K562 (cell line): ENCODE measurements around the gene TNFAIP8L1. TPM values are rescaled to one million over a fixed set of nuclear protein-coding genes. Genes with fewer than 3 reads are reported as not detected.

ENCODE experiments used
- CXXC5 ChIP-seq: fragments of 250-450 bp; sonication (Bioruptor Pico); IDR thresholded peaks from 2 replicates; pipeline ENCODE4 v1.8.0; 2022; ENCODE audit warnings: inconsistent platforms, mild to moderate bottlenecking, moderate library complexity
- FOS ChIP-seq: IDR thresholded peaks from 3 replicates; pipeline ENCODE4 v1.6.1; 2011; ENCODE audit not compliant: insufficient read length; ENCODE audit errors: extremely low read depth
- NEUROD1 ChIP-seq: fragments of 150-350 bp; IDR thresholded peaks from 2 replicates; pipeline ENCODE4 v1.6.1; 2014; ENCODE audit warnings: borderline replicate concordance, low read length, low read depth; ENCODE audit not compliant: partially characterized antibody
- NFE2L1 ChIP-seq: fragments of 450-650 bp; IDR thresholded peaks from 2 replicates; pipeline ENCODE4 v1.6.1; 2016; ENCODE audit warnings: missing genetic modification characterization, low read depth, mild to moderate bottlenecking, missing compliant biosample characterization, moderate library complexity, borderline replicate concordance
- PHB2 ChIP-seq: fragments of 450-650 bp; IDR thresholded peaks from 2 replicates; pipeline ENCODE4 v1.6.1; 2017; ENCODE audit warnings: low read depth
- PHF8 ChIP-seq: fragments of 200-600 bp; sonication (generic); IDR thresholded peaks from 2 replicates; pipeline ENCODE4 v1.6.1; 2012; ENCODE audit warnings: mixed run types, mild to moderate bottlenecking, inconsistent platforms, low read length, moderate library complexity, borderline replicate concordance
- PRDM10 ChIP-seq: fragments of 450-650 bp; IDR thresholded peaks from 2 replicates; pipeline ENCODE4 v1.6.1; 2018; ENCODE audit not compliant: partially characterized antibody
- RAD21 ChIP-seq, 2 experiments: fragments of 250-450 bp in 1 of 2; fragments of 450-650 bp in 1 of 2; sonication (Bioruptor Pico) in 1 of 2; formaldehyde crosslinking in 1 of 2; IDR thresholded peaks in 1 of 2; conservative IDR thresholded peaks in 1 of 2; 2 replicates each; pipeline versions ENCODE4 v1.4.0 to v1.8.0; 2020 to 2022; ENCODE audit warnings: mild to moderate bottlenecking in 2 of 2, moderate library complexity in 1 of 2
- SLC30A9 ChIP-seq: fragments of 250-450 bp; sonication (Bioruptor Pico); IDR thresholded peaks from 2 replicates; pipeline ENCODE4 v1.8.0; 2022; ENCODE audit warnings: mild to moderate bottlenecking, moderate library complexity
- TFAP4 ChIP-seq: sonication (generic); formaldehyde crosslinking; IDR thresholded peaks from 2 replicates; pipeline ENCODE4 v1.8.0; 2022; ENCODE audit warnings: missing genetic modification reagents, mild to moderate bottlenecking, moderate library complexity, borderline replicate concordance
- ZNF589 ChIP-seq: fragments of 200-800 bp; sonication (Bioruptor generic); IDR thresholded peaks from 2 replicates; pipeline ENCODE4 v1.6.1; 2016; ENCODE audit warnings: low read depth, missing genetic modification characterization, missing compliant biosample characterization
- polyA plus RNA-seq, 8 experiments: library from polyadenylated mRNA; depleted of rRNA in 4 of 8; stranded (reverse) in 5 of 8; unstranded in 3 of 8; fragments of >200 nt; fragmentation: Nextera tagmentation in 2 of 8; fragmentation: Illumina TruSeq in 1 of 8; extraction: Ambion mirVana in 2 of 8; extraction: Trizol in 1 of 8; gene quantifications; 2 replicates each; pipeline versions ENCODE4 v1.2.1 to v1.2.3, GENCODE V29; 2011 to 2014; ENCODE audit warnings: inconsistent platforms in 1 of 8, missing spikeins in 1 of 8
- total RNA-seq, 7 experiments: library from RNA; depleted of rRNA in 6 of 7; stranded (reverse); fragments of >200 nt in 6 of 7; fragmentation: Illumina TruSeq in 2 of 7; extraction: Trizol in 2 of 7; gene quantifications; 2 replicates each; pipeline versions ENCODE4 v1.2.1 to v1.2.3, GENCODE V29; 2011 to 2021; ENCODE audit warnings: low replicate concordance in 1 of 7
- TF ChIP-seq, protein P1 (sequence below), 2 experiments: fragments of 450-650 bp; formaldehyde crosslinking in 1 of 2; IDR thresholded peaks; 2 replicates each; pipeline versions ENCODE4 v1.4.0 to v1.6.1; 2014 to 2020; ENCODE audit warnings: mild to moderate bottlenecking in 2 of 2, borderline replicate concordance in 1 of 2, low read depth in 1 of 2

Gene TNFAIP8L1
- total and polyA plus RNA-seq, 9 of the 15 experiments (the other 6 are each of a cell fraction or from before 2014, with no cell fraction given): 0.69 to 9.3 (median 4.9) TPM

DNA sequence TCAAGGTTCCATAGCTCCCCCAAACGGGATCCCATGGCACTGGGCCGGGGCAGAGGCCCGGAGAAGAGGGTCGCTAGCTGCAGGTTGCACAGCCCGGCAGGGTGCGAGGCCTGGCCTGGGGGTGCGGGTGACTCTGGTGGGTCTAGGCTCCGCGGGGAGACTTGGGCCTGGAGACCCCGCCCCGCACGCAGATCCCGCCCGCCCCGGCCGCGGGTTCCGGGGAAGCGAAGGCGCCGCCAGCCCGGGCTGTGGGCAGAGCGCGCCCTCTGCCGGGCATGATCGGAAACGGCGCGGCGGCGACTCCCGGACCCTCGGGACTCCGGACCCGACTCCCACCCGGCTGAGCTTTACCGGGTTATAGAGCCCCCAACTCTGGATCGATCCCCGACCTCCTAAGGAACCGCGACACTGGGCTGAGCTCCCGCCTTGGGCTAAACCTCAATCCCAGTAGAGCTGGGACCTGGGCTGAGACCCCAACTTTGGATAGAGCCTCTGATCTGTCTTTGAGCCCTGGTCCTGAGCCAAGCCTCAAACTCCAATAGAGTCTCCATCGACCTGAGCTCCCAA is 3.1 kb upstream of the TNFAIP8L1 start (continued):
- TF ChIP-seq SLC30A9 (CRISPR knock-in tag) (no peak), NFE2L1 (tag) (no peak), RAD21 (CRISPR knock-in tag; conservative IDR thresholded peaks at IDR 0.05 in 1 of 2, IDR thresholded peaks at IDR 0.05 in 1 of 2) (peak; percentile 79 to 84), TFAP4 (CRISPR knock-in tag) (peak; percentile 19; the same call in 1 of the 2 replicates), ZNF589 (CRISPR knock-in tag) (no peak), PRDM10 (no peak), CXXC5 (CRISPR knock-in tag) (peak; percentile 42), PHB2 (no peak), FOS (no peak), NEUROD1 (no peak), PHF8 (peak; percentile 44; the same call in 1 of the 2 replicates)
- TF ChIP-seq, protein P1, sequence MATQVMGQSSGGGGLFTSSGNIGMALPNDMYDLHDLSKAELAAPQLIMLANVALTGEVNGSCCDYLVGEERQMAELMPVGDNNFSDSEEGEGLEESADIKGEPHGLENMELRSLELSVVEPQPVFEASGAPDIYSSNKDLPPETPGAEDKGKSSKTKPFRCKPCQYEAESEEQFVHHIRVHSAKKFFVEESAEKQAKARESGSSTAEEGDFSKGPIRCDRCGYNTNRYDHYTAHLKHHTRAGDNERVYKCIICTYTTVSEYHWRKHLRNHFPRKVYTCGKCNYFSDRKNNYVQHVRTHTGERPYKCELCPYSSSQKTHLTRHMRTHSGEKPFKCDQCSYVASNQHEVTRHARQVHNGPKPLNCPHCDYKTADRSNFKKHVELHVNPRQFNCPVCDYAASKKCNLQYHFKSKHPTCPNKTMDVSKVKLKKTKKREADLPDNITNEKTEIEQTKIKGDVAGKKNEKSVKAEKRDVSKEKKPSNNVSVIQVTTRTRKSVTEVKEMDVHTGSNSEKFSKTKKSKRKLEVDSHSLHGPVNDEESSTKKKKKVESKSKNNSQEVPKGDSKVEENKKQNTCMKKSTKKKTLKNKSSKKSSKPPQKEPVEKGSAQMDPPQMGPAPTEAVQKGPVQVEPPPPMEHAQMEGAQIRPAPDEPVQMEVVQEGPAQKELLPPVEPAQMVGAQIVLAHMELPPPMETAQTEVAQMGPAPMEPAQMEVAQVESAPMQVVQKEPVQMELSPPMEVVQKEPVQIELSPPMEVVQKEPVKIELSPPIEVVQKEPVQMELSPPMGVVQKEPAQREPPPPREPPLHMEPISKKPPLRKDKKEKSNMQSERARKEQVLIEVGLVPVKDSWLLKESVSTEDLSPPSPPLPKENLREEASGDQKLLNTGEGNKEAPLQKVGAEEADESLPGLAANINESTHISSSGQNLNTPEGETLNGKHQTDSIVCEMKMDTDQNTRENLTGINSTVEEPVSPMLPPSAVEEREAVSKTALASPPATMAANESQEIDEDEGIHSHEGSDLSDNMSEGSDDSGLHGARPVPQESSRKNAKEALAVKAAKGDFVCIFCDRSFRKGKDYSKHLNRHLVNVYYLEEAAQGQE (IDR thresholded peaks at IDR 0.05; ENCODE audit: borderline replicate concordance): peak; percentile 67
- TF ChIP-seq, protein P1 (CRISPR knock-in tag; IDR thresholded peaks at IDR 0.05; ENCODE audit: low read depth): no peak
